Activated naive CD8-positive, alpha-beta T cell treated with anti-CD3 and anti-CD28 coated beads, Interleukin-2, amount 50 U/mL, for 24 hours (primary cell): ENCODE measurements around the gene GTF2IRD1.
"Not testable (repeated sequence)": the region's sequence is repeated elsewhere in the genome, so short reads cannot be mapped to it uniquely, and the experiment has no call there.

Experiments
- ATAC-seq: fragments of 150-1000 bp; cut with Tn5 transposase; one replicate; pipeline ENCODE4 v1.10.0; 2021
- DNase-seq: peaks from one replicate; pipeline ENCODE4 v3.0.0; 2021
- H3K27ac Mint-ChIP-seq: one replicate; pipeline ENCODE4 v1.8.0; 2021; ENCODE audit warnings: mild to moderate bottlenecking, mixed read lengths
- H3K27me3 Mint-ChIP-seq: one replicate; pipeline ENCODE4 v1.8.0; 2021; ENCODE audit warnings: mixed read lengths
- H3K36me3 Mint-ChIP-seq: one replicate; pipeline ENCODE4 v1.8.0; 2021; ENCODE audit warnings: low read depth, mixed read lengths
- H3K4me1 Mint-ChIP-seq: one replicate; pipeline ENCODE4 v1.8.0; 2021; ENCODE audit warnings: mixed read lengths
- H3K4me3 Mint-ChIP-seq: one replicate; pipeline ENCODE4 v1.8.0; 2021; ENCODE audit warnings: mild to moderate bottlenecking, moderate library complexity, mixed read lengths
- H3K9me3 Mint-ChIP-seq: one replicate; pipeline ENCODE4 v1.8.0; 2021; ENCODE audit warnings: mixed read lengths

Gene GTF2IRD1

GRCh38 chr7:74418076-74418475, 35.6 kb upstream of the GTF2IRD1 start:
- no peaks in the 10 kb centered on the region for H3K9me3 Mint-ChIP-seq
- no peaks in the 10 kb centered on the region for H3K36me3 Mint-ChIP-seq
- no peak overlapping the region for H3K27ac Mint-ChIP-seq
- H3K4me1 Mint-ChIP-seq: peaks cover 1% of the 10 kb centered on the region
- DNase-seq: no peak
- ATAC-seq: no peak
- H3K27me3 Mint-ChIP-seq: peaks cover 2% of the 10 kb centered on the region
- no peak overlapping the region for H3K4me3 Mint-ChIP-seq

GRCh38 chr7:74418538-74418937, 35.2 kb upstream of the GTF2IRD1 start:
- Mint-ChIP-seq H3K27ac (no peak overlapping the region), H3K4me1 (peaks cover 1% of the 10 kb centered on the region), H3K9me3 (no peaks in the 10 kb centered on the region), H3K4me3 (no peak overlapping the region), H3K27me3 (peaks cover 2% of the 10 kb centered on the region), H3K36me3 (no peaks in the 10 kb centered on the region)
- ATAC-seq: no peak
- DNase-seq: no peak

GRCh38 chr7:74419232-74419631, 34.5 kb upstream of the GTF2IRD1 start:
- not testable (repeated sequence) for DNase-seq, H3K4me3 Mint-ChIP-seq, H3K27ac Mint-ChIP-seq, H3K36me3 Mint-ChIP-seq, H3K4me1 Mint-ChIP-seq, H3K27me3 Mint-ChIP-seq, H3K9me3 Mint-ChIP-seq, ATAC-seq

- DNase-seq (no peak), ATAC-seq (no peak)
- Mint-ChIP-seq H3K4me1 (peaks cover 1% of the 10 kb centered on the region), H3K27me3 (peaks cover 2% of the 10 kb centered on the region), H3K27ac (no peak overlapping the region), H3K36me3 (no peaks in the 10 kb centered on the region), H3K9me3 (no peaks in the 10 kb centered on the region), H3K4me3 (no peak overlapping the region)
Measured at GRCh38 chr7:74420006-74420405, 33.7 kb upstream of the GTF2IRD1 start.

GRCh38 chr7:74424291-74424880, 29.3 kb upstream of the GTF2IRD1 start:
- Mint-ChIP-seq H3K36me3 (no peaks in the 10 kb centered on the region), H3K9me3 (no peaks in the 10 kb centered on the region), H3K4me3 (no peak overlapping the region), H3K27me3 (peaks cover 2% of the 10 kb centered on the region), H3K27ac (no peak overlapping the region), H3K4me1 (no peaks in the 10 kb centered on the region)
- ATAC-seq (no peak), DNase-seq (no peak)

- no peak for DNase-seq
- H3K27ac Mint-ChIP-seq: no peak overlapping the region
Measured at GRCh38 chr7:74428023-74428422, 25.7 kb upstream of the GTF2IRD1 start.

GRCh38 chr7:74429153-74429747, 24.5 kb upstream of the GTF2IRD1 start:
- H3K4me1 Mint-ChIP-seq: no peaks in the 10 kb centered on the region
- ATAC-seq: no peak
- H3K27me3 Mint-ChIP-seq: peaks cover 2% of the 10 kb centered on the region
- H3K27ac Mint-ChIP-seq: no peak overlapping the region
- no peak for DNase-seq
- no peak overlapping the region for H3K4me3 Mint-ChIP-seq
- no peaks in the 10 kb centered on the region for H3K36me3 Mint-ChIP-seq
- H3K9me3 Mint-ChIP-seq: no peaks in the 10 kb centered on the region

More at GRCh38 chr7:74428023-74428422, 25.7 kb upstream of the GTF2IRD1 start:
- Mint-ChIP-seq H3K36me3 (no peaks in the 10 kb centered on the region), H3K4me1 (no peaks in the 10 kb centered on the region), H3K4me3 (no peak overlapping the region), H3K27me3 (peaks cover 2% of the 10 kb centered on the region), H3K9me3 (no peaks in the 10 kb centered on the region)
- no peak for ATAC-seq

GRCh38 chr7:74430409-74430808, 23.3 kb upstream of the GTF2IRD1 start:
- H3K4me3 Mint-ChIP-seq, H3K27me3 Mint-ChIP-seq, DNase-seq, H3K27ac Mint-ChIP-seq, ATAC-seq, H3K4me1 Mint-ChIP-seq, H3K9me3 Mint-ChIP-seq, H3K36me3 Mint-ChIP-seq: not testable (repeated sequence)

GRCh38 chr7:74430961-74431466, 22.7 kb upstream of the GTF2IRD1 start:
- no peak overlapping the region for H3K27ac Mint-ChIP-seq
- no peak for ATAC-seq

GRCh38 chr7:74437291-74437571, 16.5 kb upstream of the GTF2IRD1 start:
- H3K27me3 Mint-ChIP-seq: not testable (repeated sequence)

More at GRCh38 chr7:74430961-74431466, 22.7 kb upstream of the GTF2IRD1 start:
- Mint-ChIP-seq H3K36me3 (no peaks in the 10 kb centered on the region), H3K4me3 (no peak overlapping the region), H3K9me3 (no peaks in the 10 kb centered on the region), H3K27me3 (no peaks in the 10 kb centered on the region), H3K4me1 (no peaks in the 10 kb centered on the region)
- no peak for DNase-seq

GRCh38 chr7:74438327-74438726, 15.4 kb upstream of the GTF2IRD1 start:
- Mint-ChIP-seq H3K4me3 (no peak overlapping the region), H3K9me3 (peaks cover 6% of the 10 kb centered on the region), H3K4me1 (no peaks in the 10 kb centered on the region), H3K36me3 (no peaks in the 10 kb centered on the region), H3K27me3 (peaks cover 1% of the 10 kb centered on the region), H3K27ac (no peak overlapping the region)
- no peak for ATAC-seq
- DNase-seq: no peak

More at GRCh38 chr7:74437291-74437571, 16.5 kb upstream of the GTF2IRD1 start:
- ATAC-seq, H3K36me3 Mint-ChIP-seq, H3K4me1 Mint-ChIP-seq, H3K9me3 Mint-ChIP-seq, H3K4me3 Mint-ChIP-seq, DNase-seq, H3K27ac Mint-ChIP-seq: not testable (repeated sequence)

- H3K9me3 Mint-ChIP-seq: peaks cover 6% of the 10 kb centered on the region
- H3K4me3 Mint-ChIP-seq: no peak overlapping the region
- no peak overlapping the region for H3K27ac Mint-ChIP-seq
- H3K4me1 Mint-ChIP-seq: no peaks in the 10 kb centered on the region
- H3K27me3 Mint-ChIP-seq: peaks cover 1% of the 10 kb centered on the region
- no peak for ATAC-seq
- H3K36me3 Mint-ChIP-seq: no peaks in the 10 kb centered on the region
- no peak for DNase-seq
Measured at GRCh38 chr7:74439541-74439940, 14.2 kb upstream of the GTF2IRD1 start.

- not testable (repeated sequence) for H3K4me1 Mint-ChIP-seq, H3K27ac Mint-ChIP-seq, DNase-seq, H3K9me3 Mint-ChIP-seq, ATAC-seq, H3K36me3 Mint-ChIP-seq, H3K27me3 Mint-ChIP-seq, H3K4me3 Mint-ChIP-seq
Measured at GRCh38 chr7:74440143-74440542, 13.6 kb upstream of the GTF2IRD1 start.

GRCh38 chr7:74441801-74442200, 11.9 kb upstream of the GTF2IRD1 start:
- H3K4me1 Mint-ChIP-seq: no peaks in the 10 kb centered on the region
- DNase-seq (no peak), ATAC-seq (no peak)
- no peak overlapping the region for H3K27ac Mint-ChIP-seq
- peaks cover 6% of the 10 kb centered on the region for H3K9me3 Mint-ChIP-seq
- peaks cover 1% of the 10 kb centered on the region for H3K27me3 Mint-ChIP-seq
- H3K4me3 Mint-ChIP-seq: no peak overlapping the region
- H3K36me3 Mint-ChIP-seq: no peaks in the 10 kb centered on the region

GRCh38 chr7:74443543-74444247, 10.0 kb upstream of the GTF2IRD1 start:
- H3K27me3 Mint-ChIP-seq: peaks cover 1% of the 10 kb centered on the region
- no peaks in the 10 kb centered on the region for H3K4me1 Mint-ChIP-seq
- no peak overlapping the region for H3K27ac Mint-ChIP-seq
- H3K36me3 Mint-ChIP-seq: no peaks in the 10 kb centered on the region
- no peaks in the 10 kb centered on the region for H3K9me3 Mint-ChIP-seq
- no peak overlapping the region for H3K4me3 Mint-ChIP-seq
- ATAC-seq (no peak), DNase-seq (no peak)
